NCI-H510A (cell line): ENCODE results near the gene ZIC3.

ENCODE experiments used
- DNase-seq: peaks from one replicate; lab custom pipeline; 2025; lab: John Stamatoyannopoulos, UW

Gene ZIC3

DNA sequence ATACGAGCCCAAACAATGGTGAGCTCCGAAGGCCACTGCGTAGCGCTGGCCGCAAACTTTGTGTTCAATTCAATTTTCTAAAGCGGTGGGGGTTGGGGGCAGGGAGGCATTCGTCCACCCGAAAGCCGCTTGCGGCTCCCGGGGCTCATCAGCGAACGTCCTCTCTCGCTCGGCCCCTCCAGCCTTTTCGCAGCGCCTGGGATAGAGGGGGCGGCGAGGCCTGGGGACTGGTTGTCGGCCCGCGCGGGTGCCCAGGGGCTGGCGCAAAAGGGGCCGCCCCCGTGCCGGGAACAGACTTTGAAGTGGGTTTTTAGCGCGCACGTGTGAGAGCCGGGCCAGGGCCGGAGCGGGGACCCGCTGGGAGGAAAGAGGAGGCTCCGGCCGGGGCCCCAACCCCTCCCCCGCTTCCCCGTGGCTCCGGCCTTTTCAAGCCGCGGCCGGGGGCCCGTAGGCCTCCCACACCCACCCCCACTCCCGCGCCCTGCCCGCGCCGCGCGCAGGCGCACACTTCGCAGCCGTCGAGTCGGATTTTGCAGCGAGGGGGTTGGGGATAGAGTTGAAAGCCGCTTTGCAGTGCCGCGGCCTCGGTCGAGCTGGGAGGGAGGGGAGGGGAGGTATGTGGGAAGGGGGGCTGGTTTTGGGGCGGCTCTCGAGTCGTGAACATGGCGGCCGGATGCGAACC, 8.3 kb downstream of the ZIC3 start:
- no peak for DNase-seq

DNA sequence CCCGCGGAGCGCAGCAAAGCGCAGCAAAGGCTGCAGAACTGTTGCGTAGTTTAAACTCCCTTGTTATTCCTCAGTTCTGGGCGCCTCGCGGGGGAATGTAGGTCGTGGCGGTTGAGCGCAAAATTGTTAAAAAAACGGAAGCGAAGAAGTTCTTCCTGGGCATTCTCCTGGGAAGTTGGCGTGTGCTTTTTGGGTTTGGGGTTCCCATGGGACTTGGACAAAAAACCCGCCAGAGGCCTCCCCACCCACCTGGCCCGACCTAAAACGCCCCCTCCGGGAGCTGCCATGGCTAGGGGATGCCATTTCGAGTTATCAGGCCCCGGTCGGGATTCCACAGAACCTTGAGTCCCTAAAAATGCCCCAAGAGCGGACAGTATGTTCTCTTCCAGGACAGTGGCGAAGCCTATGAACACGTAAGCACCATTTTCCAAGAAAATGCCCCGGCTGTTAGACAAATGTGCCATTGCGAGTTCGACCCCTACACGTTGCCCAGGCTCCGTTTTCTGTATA, 8.9 kb downstream of the ZIC3 start:
- no peak for DNase-seq

DNA sequence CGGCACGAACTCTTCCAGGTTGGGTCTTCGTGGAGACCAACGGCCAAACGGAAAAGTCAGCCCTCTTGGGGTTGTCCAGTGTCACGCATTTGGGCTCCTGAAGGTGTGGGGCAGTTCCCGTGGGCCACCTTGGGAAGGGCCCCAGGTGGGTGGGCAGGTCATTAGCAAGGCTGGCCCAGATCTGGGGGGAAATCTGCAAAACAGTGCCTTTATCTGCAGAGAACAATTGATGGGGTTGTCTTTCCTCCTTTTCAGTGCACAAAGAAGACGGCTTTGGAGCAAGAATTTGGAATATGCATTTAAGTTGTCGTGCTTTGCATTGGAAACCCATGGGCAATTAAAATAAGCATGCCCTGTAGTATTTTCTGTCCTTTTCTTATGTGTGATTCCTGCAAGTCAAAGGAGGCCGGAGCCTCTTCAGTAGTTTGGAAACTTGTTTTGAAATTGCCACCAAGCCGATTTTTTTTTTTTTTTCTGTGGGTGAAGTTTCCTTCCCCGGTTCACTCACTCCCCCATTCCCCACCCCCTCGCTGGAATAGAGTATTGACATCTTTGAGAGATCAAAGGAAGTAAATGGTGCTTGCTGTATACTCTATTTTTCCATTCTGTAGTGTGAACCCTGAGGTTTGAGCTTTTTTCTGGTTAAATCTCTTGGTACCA, 9.8 kb downstream of the ZIC3 start:
- DNase-seq: no peak

GRCh38 chrX:137587151-137587550, 21.2 kb downstream of the ZIC3 start:
- DNase-seq: no peak

GRCh38 chrX:137600769-137601168, 34.8 kb downstream of the ZIC3 start:
- DNase-seq: no peak
